IMR-90 (cell line): Measurements from ENCODE around the gene CMBL. TPM values are rescaled to one million over a fixed set of nuclear protein-coding genes. Genes with fewer than 3 reads are reported as not detected.

Experiments
- ATAC-seq: fragments of 200-7000 bp; cut with Tn5 transposase; 2 replicates; pipeline ENCODE4 v1.9.1; 2020; ENCODE audit warnings: low read depth, mild to moderate bottlenecking, moderate library complexity
- BruUV-seq: library from RNA; stranded (reverse); fragments of 400-500 nt; replicated peaks from 2 replicates; lab custom pipeline; 2021; lab: Mats Ljungman, UMichigan
- CTCF ChIA-PET: fragments of 300-600 bp; formaldehyde crosslinking; extraction: SDS; loops from one replicate; lab custom pipeline; 2021; ENCODE audit warnings: antibody characterized with exemption; lab: Yijun Ruan, JAX
- POLR2A ChIA-PET: fragments of 300-600 bp; sonication (Branson Sonifier 250); formaldehyde crosslinking; loops from one replicate; lab custom pipeline; 2022; ENCODE audit warnings: antibody characterized with exemption; ENCODE audit not compliant: unreplicated experiment; lab: Charles Lee
- DNase-seq: peaks from one replicate; pipeline ENCODE4 v3.0.0; 2013
- H2AFZ ChIP-seq: replicated peaks from 2 replicates; pipeline ENCODE3; 2013; ENCODE audit warnings: low read length, mild to moderate bottlenecking; ENCODE audit not compliant: poor library complexity
- H2AK5ac ChIP-seq: 2 replicates; pipeline ENCODE4 v1.6.1; 2013; ENCODE audit warnings: low read depth, low read length, inconsistent platforms
- H2AK9ac ChIP-seq: replicated peaks from 2 replicates; pipeline ENCODE3; 2013; ENCODE audit warnings: mild to moderate bottlenecking, low read depth, low read length, moderate library complexity; ENCODE audit not compliant: poor library complexity
- H2BK120ac ChIP-seq: 2 replicates; pipeline ENCODE4 v1.6.1; 2013; ENCODE audit warnings: low read depth, low read length, inconsistent platforms
- H2BK15ac ChIP-seq: 3 replicates; pipeline ENCODE4 v1.6.1; 2013; ENCODE audit warnings: low read depth, low read length, inconsistent platforms
- H2BK20ac ChIP-seq: 2 replicates; pipeline ENCODE4 v1.6.1; 2013; ENCODE audit warnings: low read depth, mild to moderate bottlenecking, inconsistent platforms, low read length, moderate library complexity
- H2BK5ac ChIP-seq: 2 replicates; pipeline ENCODE4 v1.6.1; 2013; ENCODE audit warnings: mild to moderate bottlenecking, low read depth, low read length, inconsistent platforms; ENCODE audit not compliant: poor library complexity, severe bottlenecking
- H3K14ac ChIP-seq: replicated peaks from 2 replicates; pipeline ENCODE4 v1.6.1; 2013; ENCODE audit warnings: low read depth, low read length, inconsistent platforms
- H3K18ac ChIP-seq: 2 replicates; pipeline ENCODE4 v1.6.1; 2013; ENCODE audit warnings: low read depth, low read length, control low read depth
- H3K23ac ChIP-seq: 2 replicates; pipeline ENCODE4 v1.6.1; 2013; ENCODE audit warnings: low read depth, low read length, inconsistent platforms
- H3K27ac ChIP-seq: 2 replicates; pipeline ENCODE4 v1.5.1; 2013; ENCODE audit warnings: mild to moderate bottlenecking, control low read depth, low read length; ENCODE audit not compliant: insufficient read depth
- H3K27me3 ChIP-seq: 2 replicates; pipeline ENCODE4 v1.6.1; 2013; ENCODE audit warnings: low read length; ENCODE audit not compliant: control insufficient read depth, insufficient read depth
- H3K36me3 ChIP-seq: 2 replicates; pipeline ENCODE4 v1.6.1; 2013; ENCODE audit warnings: low read length, mixed read lengths; ENCODE audit not compliant: control insufficient read depth, insufficient read depth
- H3K4ac ChIP-seq: 2 replicates; pipeline ENCODE4 v1.6.1; 2013; ENCODE audit warnings: low read depth, low read length, inconsistent platforms
- H3K4me1 ChIP-seq: 2 replicates; pipeline ENCODE4 v1.6.1; 2013; ENCODE audit warnings: low read length, mixed read lengths; ENCODE audit not compliant: control insufficient read depth, insufficient read depth
- H3K4me2 ChIP-seq: 2 replicates; pipeline ENCODE4 v1.6.1; 2013; ENCODE audit warnings: low read depth, mild to moderate bottlenecking, control low read depth, low read length, moderate library complexity
- H3K4me3 ChIP-seq: 2 replicates; pipeline ENCODE4 v1.5.1; 2013; ENCODE audit warnings: low read depth, mild to moderate bottlenecking, control low read depth, low read length, moderate library complexity; ENCODE audit not compliant: insufficient read depth
- H3K56ac ChIP-seq: 2 replicates; pipeline ENCODE4 v1.6.1; 2013; ENCODE audit warnings: low read length, inconsistent platforms; ENCODE audit not compliant: insufficient read depth; ENCODE audit errors: extremely low read depth
- H3K79me1 ChIP-seq, 2 experiments: 2 replicates each; pipeline ENCODE4 v1.6.1; 2013; ENCODE audit warnings: low read length in 2 of 2, inconsistent platforms in 1 of 2, low read depth in 1 of 2
- H3K9ac ChIP-seq: 2 replicates; pipeline ENCODE4 v1.6.1; 2013; ENCODE audit warnings: low read depth, low read length, control low read depth
- H3K9me1 ChIP-seq: 2 replicates; pipeline ENCODE4 v1.6.1; 2013; ENCODE audit warnings: low read length, inconsistent platforms; ENCODE audit not compliant: insufficient read depth
- H3K9me3 ChIP-seq: 2 replicates; pipeline ENCODE4 v1.6.1; 2013; ENCODE audit warnings: low read length; ENCODE audit not compliant: control insufficient read depth, insufficient read depth
- H4K20me1 ChIP-seq: 2 replicates; pipeline ENCODE4 v1.6.1; 2013; ENCODE audit warnings: low read length, inconsistent platforms; ENCODE audit not compliant: insufficient read depth
- H4K5ac ChIP-seq: 2 replicates; pipeline ENCODE4 v1.6.1; 2013; ENCODE audit warnings: mild to moderate bottlenecking, low read depth, low read length, control low read depth
- H4K8ac ChIP-seq, 2 experiments: 2 replicates each; pipeline ENCODE4 v1.6.1; 2013; ENCODE audit warnings: low read depth in 2 of 2, low read length in 2 of 2, control low read depth in 1 of 2, inconsistent platforms in 1 of 2
- H4K91ac ChIP-seq: 2 replicates; pipeline ENCODE4 v1.6.1; 2013; ENCODE audit warnings: low read depth, low read length, inconsistent platforms; ENCODE audit not compliant: insufficient read depth
- CEBPB ChIP-seq: IDR thresholded peaks from 2 replicates; pipeline ENCODE4 v1.6.1; 2012; ENCODE audit warnings: low read depth, low read length, improper control_type of control experiment
- CHD1 ChIP-seq: IDR thresholded peaks from 2 replicates; pipeline ENCODE4 v1.6.1; 2012; ENCODE audit warnings: low read depth, low read length, improper control_type of control experiment
- ELK1 ChIP-seq: fragments of 150-350 bp; IDR thresholded peaks from 2 replicates; pipeline ENCODE4 v1.6.1; 2016; ENCODE audit warnings: low read depth, mild to moderate bottlenecking, low read length, moderate library complexity, borderline replicate concordance
- MAZ ChIP-seq: IDR thresholded peaks from 2 replicates; pipeline ENCODE4 v1.6.1; 2012; ENCODE audit warnings: low read depth, mild to moderate bottlenecking, low read length, improper control_type of control experiment, moderate library complexity, borderline replicate concordance
- POLR2A ChIP-seq: IDR thresholded peaks from 2 replicates; pipeline ENCODE4 v1.6.1; 2012; ENCODE audit warnings: mild to moderate bottlenecking, low read depth, low read length
- RAD21 ChIP-seq: IDR thresholded peaks from 2 replicates; pipeline ENCODE4 v1.6.1; 2012; ENCODE audit warnings: low read length, improper control_type of control experiment
- SMC3 ChIP-seq: fragments of 150-350 bp; IDR thresholded peaks from 2 replicates; pipeline ENCODE4 v1.6.1; 2016; ENCODE audit warnings: low read depth, mild to moderate bottlenecking, antibody characterized with exemption, low read length, moderate library complexity
- USF2 ChIP-seq: fragments of 150-350 bp; IDR thresholded peaks from 2 replicates; pipeline ENCODE4 v1.6.1; 2017; ENCODE audit warnings: mild to moderate bottlenecking, antibody characterized with exemption, low read length, low read depth
- WGBS, 2 experiments: methylation state at CpG; one replicate each; pipeline versions ENCODE4 v1.1.5 to v1.1.7; 2013; ENCODE audit warnings: missing lambda C conversion rate in 2 of 2; ENCODE audit not compliant: insufficient read length in 1 of 2; ENCODE audit errors: extremely low coverage in 2 of 2; 5-methylcytosine and 5-hydroxymethylcytosine counted together
- dilution Hi-C: fragments of 300-500 bp; cut with HindIII; formaldehyde crosslinking; loops from one replicate; pipeline ENCODE4 v1.14.3; 2018; ENCODE audit warnings: low sequenced_read_pairs; ENCODE audit not compliant: unreplicated experiment
- in situ Hi-C: fragments of 300-500 bp; cut with MboI; formaldehyde crosslinking; loops from 3 replicates; pipeline ENCODE4 v1.14.3; 2019; ENCODE audit warnings: low sequenced_read_pairs, inconsistent platforms, mixed read lengths
- intact Hi-C: fragments of 100-400 bp; cut with micrococcal nuclease; formaldehyde crosslinking; loops from 2 replicates; pipeline ENCODE4 v1.10.0; 2022
- polyA plus RNA-seq, 3 experiments: library from polyadenylated mRNA; depleted of rRNA; stranded (reverse); fragments of >200 nt; gene quantifications; 2 replicates each; pipeline ENCODE4 v1.2.3, GENCODE V29; 2012; ENCODE audit warnings: low replicate concordance in 1 of 3
- total RNA-seq: library from RNA; depleted of rRNA; stranded (reverse); fragments of >200 nt; gene quantifications from 2 replicates; pipeline ENCODE4 v1.2.3, GENCODE V29; 2012

CMBL gene
- total and polyA plus RNA-seq, 2 of the 4 experiments (the other 2 are of a cell fraction): 5.0 to 26.3 TPM

GRCh38 chr5:10244342-10244944 lies 63.3 kb downstream of the CMBL start:
- H3K14ac ChIP-seq: no peak overlapping the region
- no peak overlapping the region for H3K9ac ChIP-seq
- no peak overlapping the region for H4K8ac ChIP-seq
- intact Hi-C loops (no loop called here), in situ Hi-C loops (no loop called here), dilution Hi-C loops (no loop called here)
- TF ChIP-seq SMC3 (no peak), MAZ (no peak), ELK1 (no peak), CEBPB (no peak), USF2 (no peak), POLR2A (no peak), CHD1 (no peak), RAD21 (no peak)
- no peak overlapping the region for H4K91ac ChIP-seq
- no peak overlapping the region for H2BK120ac ChIP-seq
- H2BK15ac ChIP-seq: no peak overlapping the region
- H3K9me3 ChIP-seq: no peaks in the 10 kb centered on the region
- no peak overlapping the region for H4K5ac ChIP-seq
- H3K4me1 ChIP-seq: peaks cover 3% of the 10 kb centered on the region
- no peak overlapping the region for H3K27ac ChIP-seq
- H3K18ac ChIP-seq: no peak overlapping the region
- H2BK5ac ChIP-seq: no peak overlapping the region
- DNase-seq (no peak), ATAC-seq (no peak)
- no peak overlapping the region for H3K4me3 ChIP-seq
- no peaks in the 10 kb centered on the region for H4K20me1 ChIP-seq
- peaks cover 9 to 42% of the 10 kb centered on the region in 2 experiments for H3K79me1 ChIP-seq
- H2AFZ ChIP-seq: no peak overlapping the region
- H3K9me1 ChIP-seq: peaks cover 3% of the 10 kb centered on the region; the same call in 1 of the 2 replicates
- CTCF ChIA-PET: interaction anchor here (1.1 kb wide), 1 partner anchor 11 kb away, joined by 3 read pairs; no protein-coding TSS in a partner anchor
- peaks cover 1% of the 10 kb centered on the region; the same call in 1 of the 2 replicates for H3K36me3 ChIP-seq
- H3K4me2 ChIP-seq: no peak overlapping the region
- no peak overlapping the region for H2AK9ac ChIP-seq
- no peak overlapping the region for H3K56ac ChIP-seq
- no peak overlapping the region for H2BK20ac ChIP-seq
- H3K27me3 ChIP-seq: no peaks in the 10 kb centered on the region
- BruUV-seq: no TSS peak
- POLR2A ChIA-PET: no interaction called here
- H3K4ac ChIP-seq: no peak overlapping the region
- no peak overlapping the region for H2AK5ac ChIP-seq
- H3K23ac ChIP-seq: no peak overlapping the region
- 89% methylated on average over 3 of the region's 10 CpGs; no CpG with 5 or more reads in 1 of the 2 experiments for WGBS, 2 experiments
